ENCODE measurements around the gene UBA1. TPM values are rescaled to one million over a fixed set of nuclear protein-coding genes. Genes with fewer than 3 reads are reported as not detected.

The UBA1 gene
- total and polyA plus RNA-seq, 10 of the 15 experiments (the other 5 are each of a cell fraction or from before 2014, with no cell fraction given) = 60.4 to 314 (median 216) TPM

GRCh38 chrX:47158131-47158530 lies 35.5 kb upstream of the UBA1 start (continued):
- TF ChIP-seq ATF3 (IDR thresholded peaks at IDR 0.05; ENCODE audit: borderline replicate concordance, extremely low read depth, low read depth, low read length) = no peak

GRCh38 chrX:47158781-47159180 lies 34.8 kb upstream of the UBA1 start:
- Histone ChIP-seq H3K4me3 (no peak overlapping the region), H3K27me3 (replicated peaks in 1 of 2; ENCODE audit: control insufficient read depth in 2 of 2, insufficient read depth in 2 of 2, low read length in 1 of 2) (no peaks in the 10 kb centered on the region), H3K79me2 (ENCODE audit: control insufficient read depth, insufficient read depth, low read length) (peaks cover 8% of the 10 kb centered on the region), H3K27ac (ENCODE audit: control insufficient read depth, insufficient read depth) (no peak overlapping the region), H3K9me3 (replicated peaks; ENCODE audit: control insufficient read depth, insufficient read depth, low read length) (peaks cover 2% of the 10 kb centered on the region; the same call in 1 of the 3 replicates), H4K20me1 (ENCODE audit: control insufficient read depth, insufficient read depth) (no peaks in the 10 kb centered on the region), H3K4me1 (ENCODE audit: control insufficient read depth, insufficient read depth, low read length) (no peaks in the 10 kb centered on the region), H3K9ac (ENCODE audit: control insufficient read depth, insufficient read depth, low read length) (no peak overlapping the region), H2AFZ (ENCODE audit: control insufficient read depth, low read depth, low read length) (no peak overlapping the region), H3K36me3 (ENCODE audit: control insufficient read depth in 2 of 2, insufficient read depth in 2 of 2, low read length in 1 of 2) (peaks cover 0 to 3% of the 10 kb centered on the region in 2 experiments; a peak in 3 of 4 replicates), H3K4me2 (ENCODE audit: control insufficient read depth, insufficient read depth) (no peak overlapping the region)
- POLR2A ChIA-PET = no interaction called here
- 64% methylated on average over 5 of the region's 5 CpGs for WGBS (ENCODE audit: insufficient coverage, insufficient replicate concordance, low lambda C conversion rate, missing lambda C conversion rate)
- CTCF ChIA-PET = interaction anchor here (0.7 kb wide), 1 partner anchor 944 kb away, joined by 3 read pairs; no protein-coding TSS in a partner anchor
- DNase-seq (ENCODE audit: low read depth, low spot score) (no peak), ATAC-seq (no peak), FAIRE-seq (no peak)
- BruUV-seq (replicated peaks) = no TSS peak
- RAD21 ChIA-PET (ENCODE audit: unreplicated experiment) = no interaction called here
- SMC1A ChIA-PET (ENCODE audit: uncharacterized antibody, unreplicated experiment) = no interaction called here
- in situ Hi-C loops (cut with MboI) (no loop called here), intact Hi-C loops (cut with micrococcal nuclease; ENCODE audit: unreplicated experiment) (no loop called here)
- TF ChIP-seq ETV6 (conservative IDR thresholded peaks at IDR 0.05 in 1 of 2, IDR thresholded peaks at IDR 0.05 in 1 of 2; ENCODE audit: borderline replicate concordance in 1 of 2, low read depth in 1 of 2) (no peak), ZNF24 (IDR thresholded peaks at IDR 0.05) (no peak)

- Histone ChIP-seq H3K36me3 (ENCODE audit: control insufficient read depth in 2 of 2, insufficient read depth in 2 of 2, low read length in 1 of 2) (peaks cover 0 to 3% of the 10 kb centered on the region in 2 experiments; a peak in 2 of 4 replicates), H4K20me1 (ENCODE audit: control insufficient read depth, insufficient read depth) (no peaks in the 10 kb centered on the region), H3K27me3 (replicated peaks in 1 of 2; ENCODE audit: control insufficient read depth in 2 of 2, insufficient read depth in 2 of 2, low read length in 1 of 2) (no peaks in the 10 kb centered on the region), H3K9ac (ENCODE audit: control insufficient read depth, insufficient read depth, low read length) (no peak overlapping the region), H2AFZ (ENCODE audit: control insufficient read depth, low read depth, low read length) (no peak overlapping the region), H3K4me2 (ENCODE audit: control insufficient read depth, insufficient read depth) (no peak overlapping the region), H3K79me2 (ENCODE audit: control insufficient read depth, insufficient read depth, low read length) (peaks cover 9% of the 10 kb centered on the region), H3K4me3 (no peak overlapping the region), H3K4me1 (ENCODE audit: control insufficient read depth, insufficient read depth, low read length) (no peaks in the 10 kb centered on the region), H3K9me3 (replicated peaks; ENCODE audit: control insufficient read depth, insufficient read depth, low read length) (peaks cover 2% of the 10 kb centered on the region; the same call in 1 of the 3 replicates), H3K27ac (ENCODE audit: control insufficient read depth, insufficient read depth) (no peak overlapping the region)
- WGBS (ENCODE audit: insufficient coverage, insufficient replicate concordance, low lambda C conversion rate, missing lambda C conversion rate) = 62% methylated on average over 4 of the region's 4 CpGs
- ChIA-PET CTCF (no interaction called here), POLR2A (interaction anchor here (0.6 kb wide), 1 partner anchor 295 kb away, joined by 3 read pairs; no protein-coding TSS in a partner anchor), RAD21 (ENCODE audit: unreplicated experiment) (no interaction called here), SMC1A (ENCODE audit: uncharacterized antibody, unreplicated experiment) (no interaction called here)
- DNase-seq (ENCODE audit: low read depth, low spot score) (no peak), FAIRE-seq (peak; percentile 23), ATAC-seq (no peak)
- intact Hi-C loops (cut with micrococcal nuclease; ENCODE audit: unreplicated experiment) (no loop called here), in situ Hi-C loops (cut with MboI) (no loop called here)
- BruUV-seq (replicated peaks) = no TSS peak
- no peak for TF ChIP-seq ASH2L (IDR thresholded peaks at IDR 0.05; ENCODE audit: borderline replicate concordance, low read depth)
- TF ChIP-seq BRCA1 (IDR thresholded peaks at IDR 0.05; ENCODE audit: low read depth, low read length) = no peak
- TF ChIP-seq TARDBP (IDR thresholded peaks at IDR 0.05; ENCODE audit: borderline replicate concordance) = no peak
- no peak for TF ChIP-seq MLLT1 (IDR thresholded peaks at IDR 0.05)
- TF ChIP-seq E2F4 (IDR thresholded peaks at IDR 0.05; ENCODE audit: low read depth, low read length) = no peak
- TF ChIP-seq SMARCA5 (IDR thresholded peaks at IDR 0.05) = no peak
- TF ChIP-seq ETV6 (conservative IDR thresholded peaks at IDR 0.05 in 1 of 2, IDR thresholded peaks at IDR 0.05 in 1 of 2; ENCODE audit: borderline replicate concordance in 1 of 2, low read depth in 1 of 2) = no peak
- no peak for TF ChIP-seq USF1 (IDR thresholded peaks at IDR 0.05; ENCODE audit: borderline replicate concordance, extremely low read length, insufficient read depth, low read depth, low read length)
Measured at GRCh38 chrX:47160781-47161180, 32.8 kb upstream of the UBA1 start.

Measured in GM12878 (cell line).